Nephron progenitor cell (in vitro differentiated cells): ENCODE data around the gene KPNA6.
"Not testable (repeated sequence)": the region's sequence is repeated elsewhere in the genome, so short reads cannot be mapped to it uniquely, and the experiment has no call there.

Source experiments
- DNase-seq: peaks from one replicate; pipeline ENCODE4 v3.0.0; 2021
- H3K27ac Mint-ChIP-seq: 2 replicates; pipeline ENCODE4 v1.8.0; 2021; ENCODE audit warnings: mild to moderate bottlenecking, moderate library complexity, mixed read lengths
- H3K27me3 Mint-ChIP-seq: 2 replicates; pipeline ENCODE4 v1.8.0; 2021; ENCODE audit warnings: mild to moderate bottlenecking, low read depth, mixed read lengths; ENCODE audit not compliant: poor library complexity
- H3K36me3 Mint-ChIP-seq: 2 replicates; pipeline ENCODE4 v1.8.0; 2021; ENCODE audit warnings: low read depth, mixed read lengths
- H3K4me1 Mint-ChIP-seq: 2 replicates; pipeline ENCODE4 v1.8.0; 2021; ENCODE audit warnings: mixed read lengths
- H3K4me3 Mint-ChIP-seq: 2 replicates; pipeline ENCODE4 v1.8.0; 2021; ENCODE audit warnings: mild to moderate bottlenecking, moderate library complexity, mixed read lengths
- H3K9me3 Mint-ChIP-seq: 2 replicates; pipeline ENCODE4 v1.8.0; 2021; ENCODE audit warnings: mild to moderate bottlenecking, moderate library complexity, mixed read lengths
- TF ChIP-seq, protein P1 (sequence below): fragments of 200-600 bp; sonication (generic); IDR thresholded peaks from 2 replicates; pipeline ENCODE4 v1.5.0; 2021; ENCODE audit warnings: antibody characterized with exemption

Gene KPNA6

DNA sequence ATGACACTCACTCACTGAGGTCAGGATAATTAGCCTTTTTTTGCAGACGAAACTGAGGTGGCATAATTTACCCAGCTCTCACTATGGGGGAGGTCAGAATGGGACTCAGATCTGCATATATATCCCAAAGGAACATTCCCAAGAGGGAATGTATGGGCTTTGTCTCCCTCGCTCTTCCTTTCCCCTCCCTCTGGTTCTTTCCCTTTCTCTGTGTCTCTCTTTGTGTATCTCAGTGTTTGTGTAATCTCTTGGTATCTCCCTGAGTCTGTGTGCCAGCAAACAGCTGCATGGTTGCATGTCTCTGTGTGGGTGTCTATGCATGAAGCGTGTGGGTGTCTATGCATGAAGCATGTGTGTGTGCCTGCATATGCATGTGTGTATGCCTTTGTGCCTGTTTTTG is 30.4 kb upstream of the KPNA6 start:
- DNase-seq = no peak
- no peaks in the 10 kb centered on the region for H3K9me3 Mint-ChIP-seq
- peaks cover 68% of the 10 kb centered on the region for H3K36me3 Mint-ChIP-seq
- peak overlapping the region; percentile 1 for H3K27ac Mint-ChIP-seq
- peaks cover 34% of the 10 kb centered on the region for H3K4me1 Mint-ChIP-seq
- TF ChIP-seq, protein P1, sequence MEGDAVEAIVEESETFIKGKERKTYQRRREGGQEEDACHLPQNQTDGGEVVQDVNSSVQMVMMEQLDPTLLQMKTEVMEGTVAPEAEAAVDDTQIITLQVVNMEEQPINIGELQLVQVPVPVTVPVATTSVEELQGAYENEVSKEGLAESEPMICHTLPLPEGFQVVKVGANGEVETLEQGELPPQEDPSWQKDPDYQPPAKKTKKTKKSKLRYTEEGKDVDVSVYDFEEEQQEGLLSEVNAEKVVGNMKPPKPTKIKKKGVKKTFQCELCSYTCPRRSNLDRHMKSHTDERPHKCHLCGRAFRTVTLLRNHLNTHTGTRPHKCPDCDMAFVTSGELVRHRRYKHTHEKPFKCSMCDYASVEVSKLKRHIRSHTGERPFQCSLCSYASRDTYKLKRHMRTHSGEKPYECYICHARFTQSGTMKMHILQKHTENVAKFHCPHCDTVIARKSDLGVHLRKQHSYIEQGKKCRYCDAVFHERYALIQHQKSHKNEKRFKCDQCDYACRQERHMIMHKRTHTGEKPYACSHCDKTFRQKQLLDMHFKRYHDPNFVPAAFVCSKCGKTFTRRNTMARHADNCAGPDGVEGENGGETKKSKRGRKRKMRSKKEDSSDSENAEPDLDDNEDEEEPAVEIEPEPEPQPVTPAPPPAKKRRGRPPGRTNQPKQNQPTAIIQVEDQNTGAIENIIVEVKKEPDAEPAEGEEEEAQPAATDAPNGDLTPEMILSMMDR = no peak
- H3K4me3 Mint-ChIP-seq = peak overlapping the region; percentile 37
- peaks cover 2% of the 10 kb centered on the region for H3K27me3 Mint-ChIP-seq

- H3K4me1 Mint-ChIP-seq = peaks cover 8% of the 10 kb centered on the region
- H3K27me3 Mint-ChIP-seq = no peaks in the 10 kb centered on the region
- TF ChIP-seq, protein P1 = no peak
- no peak overlapping the region for H3K4me3 Mint-ChIP-seq
- DNase-seq = no peak
- H3K9me3 Mint-ChIP-seq = peaks cover 3% of the 10 kb centered on the region
- peaks cover 85% of the 10 kb centered on the region for H3K36me3 Mint-ChIP-seq
- H3K27ac Mint-ChIP-seq = no peak overlapping the region
Measured at GRCh38 chr1:32082022-32082421, 25.8 kb upstream of the KPNA6 start.

- H3K4me3 Mint-ChIP-seq, H3K27ac Mint-ChIP-seq, DNase-seq, H3K4me1 Mint-ChIP-seq, H3K9me3 Mint-ChIP-seq, H3K27me3 Mint-ChIP-seq: not testable (repeated sequence)
- H3K36me3 Mint-ChIP-seq = peaks cover 71% of the 10 kb centered on the region
Measured at GRCh38 chr1:32086381-32086780, 21.5 kb upstream of the KPNA6 start.

DNA sequence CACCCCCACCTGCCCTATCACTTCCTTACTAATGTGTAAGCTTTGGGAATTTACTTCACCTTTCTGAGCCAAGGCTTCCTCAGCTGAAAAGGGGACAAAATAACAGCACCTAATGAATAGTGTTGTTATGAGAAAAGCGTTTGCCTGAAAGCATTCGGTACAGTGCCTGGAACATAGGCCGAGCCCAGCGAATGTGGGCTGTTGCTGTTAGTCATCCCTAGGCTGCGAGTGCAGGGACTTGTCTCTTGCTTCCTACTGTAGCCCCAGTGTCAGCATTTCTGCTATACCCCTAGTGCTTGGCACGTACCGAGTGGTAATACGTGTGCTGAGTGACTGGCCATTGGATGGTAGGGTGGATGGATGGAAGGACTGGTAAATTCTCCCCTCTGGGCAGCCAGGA is 16.7 kb upstream of the KPNA6 start:
- no peaks in the 10 kb centered on the region for H3K9me3 Mint-ChIP-seq
- TF ChIP-seq, protein P1 = no peak
- H3K4me1 Mint-ChIP-seq = no peaks in the 10 kb centered on the region
- no peaks in the 10 kb centered on the region for H3K27me3 Mint-ChIP-seq
- H3K4me3 Mint-ChIP-seq = no peak overlapping the region
- DNase-seq = no peak
- H3K27ac Mint-ChIP-seq = no peak overlapping the region
- peaks cover 65% of the 10 kb centered on the region for H3K36me3 Mint-ChIP-seq

DNA sequence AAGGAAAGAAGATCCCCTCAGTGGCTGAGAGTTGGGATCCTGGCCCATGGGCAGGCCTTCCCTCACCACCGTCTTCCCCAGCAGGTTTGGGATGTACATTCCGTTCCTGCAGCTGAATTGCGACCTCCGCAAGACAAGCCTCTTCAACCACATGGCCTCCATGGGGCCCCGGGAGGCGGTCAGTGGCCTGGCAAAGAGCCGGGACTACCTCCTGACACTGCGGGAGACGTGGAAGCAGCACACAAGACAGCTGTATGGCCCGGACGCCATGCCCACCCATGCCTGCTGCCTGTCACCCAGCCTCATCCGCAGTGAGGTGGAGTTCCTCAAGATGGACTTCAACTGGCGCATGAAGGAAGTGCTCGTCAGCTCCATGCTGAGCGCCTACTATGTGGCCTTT is 16.3 kb upstream of the KPNA6 start:
- peaks cover 63% of the 10 kb centered on the region for H3K36me3 Mint-ChIP-seq
- H3K9me3 Mint-ChIP-seq = no peaks in the 10 kb centered on the region
- H3K27me3 Mint-ChIP-seq = no peaks in the 10 kb centered on the region
- TF ChIP-seq, protein P1 = no peak
- DNase-seq = no peak
- peak overlapping the region; percentile 80 for H3K27ac Mint-ChIP-seq
- H3K4me1 Mint-ChIP-seq = no peaks in the 10 kb centered on the region
- no peak overlapping the region for H3K4me3 Mint-ChIP-seq

DNA sequence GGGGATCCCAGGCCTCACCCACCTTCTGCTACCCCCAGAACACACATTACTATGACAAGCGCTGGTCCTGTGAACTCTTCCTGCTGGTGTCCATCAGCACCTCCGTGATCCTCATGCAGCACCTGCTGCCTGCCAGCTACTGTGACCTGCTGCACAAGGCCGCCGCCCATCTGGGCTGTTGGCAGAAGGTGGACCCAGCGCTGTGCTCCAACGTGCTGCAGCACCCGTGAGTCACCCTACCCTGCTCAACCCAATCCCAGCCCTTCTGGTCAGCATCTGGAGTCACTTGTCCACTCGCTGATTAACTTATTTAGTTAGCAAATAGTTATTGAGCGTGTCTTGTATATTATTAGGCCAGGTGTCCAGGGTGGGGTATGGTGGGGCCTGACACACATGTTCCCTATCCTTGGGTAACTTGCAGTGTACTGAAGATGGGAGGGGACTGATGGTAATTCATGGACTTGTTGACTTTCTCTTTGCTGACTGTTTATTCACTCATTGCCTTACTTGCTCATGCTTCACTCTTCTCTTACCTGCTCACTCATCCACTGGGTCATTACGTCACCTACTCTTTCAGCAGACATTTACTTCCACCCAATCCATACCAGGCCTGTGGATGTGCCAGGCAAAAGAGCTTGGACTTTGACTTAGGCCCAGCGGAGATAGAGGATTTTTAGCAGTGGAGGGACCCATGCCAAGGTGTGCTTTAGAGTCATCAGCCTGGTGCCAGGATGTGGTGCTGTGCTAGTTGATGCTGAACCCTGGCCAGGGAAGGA is 12.9 kb upstream of the KPNA6 start:
- no peak for DNase-seq
- Mint-ChIP-seq H3K4me3 (no peak overlapping the region), H3K36me3 (peaks cover 74% of the 10 kb centered on the region), H3K9me3 (no peaks in the 10 kb centered on the region), H3K27ac (no peak overlapping the region), H3K4me1 (no peaks in the 10 kb centered on the region), H3K27me3 (no peaks in the 10 kb centered on the region)
- TF ChIP-seq, protein P1 = no peak
